Thymus (tissue), 11 donors: ENCODE data around the gene HYAL2. TPM values are rescaled to one million over a fixed set of nuclear protein-coding genes. Genes with fewer than 3 reads are reported as not detected.
A peak's percentile ranks its signal among the peaks of the same experiment; 100 is the strongest.

Experiments
- DNase-seq, 9 donors: peaks; one replicate each; pipeline ENCODE4 v3.0.0-alpha.2; 2013; ENCODE audit warnings: low spot score in 9 of 9, low read depth in 6 of 9, missing footprints in 1 of 9
- H3K27ac ChIP-seq, 2 donors: one replicate each; pipeline ENCODE4 v1.5.1; 2013; ENCODE audit warnings: control low read depth in 1 of 2, low read depth in 1 of 2, low read length in 1 of 2, mild to moderate bottlenecking in 1 of 2, moderate library complexity in 1 of 2
- H3K27me3 ChIP-seq, 2 donors: one replicate each; pipeline ENCODE4 v1.5.1; 2013; ENCODE audit warnings: low read length in 1 of 2; ENCODE audit not compliant: control insufficient read depth in 2 of 2, insufficient read depth in 1 of 2
- H3K36me3 ChIP-seq, 2 donors: one replicate each; pipeline ENCODE4 v1.5.1; 2013; ENCODE audit warnings: low read length in 1 of 2, mild to moderate bottlenecking in 1 of 2, moderate library complexity in 1 of 2; ENCODE audit not compliant: control insufficient read depth in 2 of 2, insufficient read depth in 2 of 2
- H3K4me1 ChIP-seq, 2 donors: one replicate each; pipeline ENCODE4 v1.5.1; 2013; ENCODE audit warnings: low read length in 2 of 2; ENCODE audit not compliant: control insufficient read depth in 2 of 2, insufficient read depth in 2 of 2
- H3K4me3 ChIP-seq, 2 donors: one replicate each; pipeline ENCODE4 v1.5.1; 2013; ENCODE audit warnings: low read length in 2 of 2, control low read depth in 1 of 2, mild to moderate bottlenecking in 1 of 2
- H3K9me3 ChIP-seq, 2 donors: one replicate each; pipeline ENCODE4 v1.5.1; 2013; ENCODE audit warnings: low read length in 1 of 2, mild to moderate bottlenecking in 1 of 2; ENCODE audit not compliant: control insufficient read depth in 2 of 2, insufficient read depth in 1 of 2
- WGBS: extraction: QIAGEN DNeasy Blood & Tissue Kit; methylation state at CpG from one replicate; pipeline ENCODE4 v1.1.7; 2013; 5-methylcytosine and 5-hydroxymethylcytosine counted together
- polyA plus RNA-seq: library from polyadenylated mRNA; stranded (reverse); fragments of 200-250 nt; gene quantifications from one replicate; pipeline ENCODE4 v1.2.3, GENCODE V29; 2013
- total RNA-seq: library from RNA; stranded (reverse); fragments of 120-200 nt; gene quantifications from one replicate; pipeline ENCODE4 v1.2.4, GENCODE V29; 2013
- donor health status: healthy.

Gene HYAL2
- total and polyA plus RNA-seq, 2 donors: 15.2 to 32.7 TPM

DNA sequence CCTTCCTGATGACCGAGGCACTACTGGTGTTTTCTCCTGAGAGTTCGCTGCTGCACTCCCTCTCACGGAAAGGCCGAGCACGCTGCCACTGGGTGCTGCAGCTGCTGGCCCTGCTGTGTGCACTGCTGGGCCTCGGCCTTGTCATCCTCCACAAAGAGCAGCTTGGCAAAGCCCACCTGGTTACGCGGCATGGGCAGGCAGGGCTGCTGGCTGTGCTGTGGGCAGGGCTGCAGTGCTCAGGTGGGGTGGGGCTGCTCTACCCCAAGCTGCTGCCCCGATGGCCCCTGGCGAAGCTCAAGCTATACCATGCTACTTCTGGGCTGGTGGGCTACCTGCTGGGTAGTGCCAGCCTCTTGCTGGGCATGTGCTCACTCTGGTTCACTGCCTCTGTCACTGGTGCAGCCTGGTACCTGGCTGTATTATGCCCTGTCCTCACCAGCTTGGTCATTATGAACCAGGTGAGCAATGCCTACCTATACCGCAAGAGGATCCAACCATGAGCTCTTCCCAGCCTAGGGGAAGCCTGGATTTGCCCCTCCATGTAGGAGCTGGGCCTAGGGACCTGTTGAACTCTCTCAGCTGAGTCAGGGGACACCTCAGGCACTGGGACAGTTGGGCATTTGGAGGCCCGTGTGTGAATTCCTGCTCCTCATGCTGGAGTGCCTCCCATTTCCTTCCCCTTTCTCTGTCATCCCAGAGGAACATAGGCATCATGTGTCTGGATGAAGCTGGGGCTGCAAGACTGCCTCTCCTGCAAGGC, 30.9 kb upstream of the HYAL2 start:
- whole genome bisulfite sequencing: 96% methylated on average over 12 of the region's 12 CpGs
- H3K27ac ChIP-seq: no peak overlapping the region
- H3K27me3 ChIP-seq: no peaks in the 10 kb centered on the region
- H3K4me3 ChIP-seq: no peak overlapping the region
- H3K9me3 ChIP-seq: no peaks in the 10 kb centered on the region
- peaks cover 32 to 52% of the 10 kb centered on the region in 2 donors for H3K4me1 ChIP-seq
- DNase-seq: no peak
- peaks cover 52 to 61% of the 10 kb centered on the region in 2 donors for H3K36me3 ChIP-seq

DNA sequence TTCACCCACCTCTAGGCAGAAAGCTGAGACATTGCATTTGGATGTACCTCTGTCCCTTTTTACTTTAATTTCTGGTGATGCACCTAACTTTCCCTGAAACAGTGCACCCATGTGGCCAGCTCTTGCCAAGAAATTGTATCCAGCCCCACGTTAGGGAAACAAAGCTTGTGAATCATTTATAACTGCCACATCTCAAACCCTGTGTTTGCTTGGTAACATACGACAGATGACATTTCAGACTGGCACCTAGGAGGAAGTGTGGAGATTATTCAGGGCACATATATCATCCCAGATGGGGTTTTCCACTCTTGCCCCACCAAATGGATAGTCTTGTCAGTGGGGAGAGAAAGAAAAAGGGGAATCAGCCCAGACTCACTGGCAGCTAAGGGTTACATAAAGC, 30.2 kb upstream of the HYAL2 start:
- Histone ChIP-seq H3K4me3 (no peak overlapping the region), H3K9me3 (no peaks in the 10 kb centered on the region), H3K36me3 (peaks cover 55 to 67% of the 10 kb centered on the region in 2 donors), H3K27ac (no peak overlapping the region), H3K4me1 (peaks cover 25 to 45% of the 10 kb centered on the region in 2 donors), H3K27me3 (no peaks in the 10 kb centered on the region)
- DNase-seq: no peak
- WGBS: 66% methylated on average over 2 of the region's 2 CpGs

DNA sequence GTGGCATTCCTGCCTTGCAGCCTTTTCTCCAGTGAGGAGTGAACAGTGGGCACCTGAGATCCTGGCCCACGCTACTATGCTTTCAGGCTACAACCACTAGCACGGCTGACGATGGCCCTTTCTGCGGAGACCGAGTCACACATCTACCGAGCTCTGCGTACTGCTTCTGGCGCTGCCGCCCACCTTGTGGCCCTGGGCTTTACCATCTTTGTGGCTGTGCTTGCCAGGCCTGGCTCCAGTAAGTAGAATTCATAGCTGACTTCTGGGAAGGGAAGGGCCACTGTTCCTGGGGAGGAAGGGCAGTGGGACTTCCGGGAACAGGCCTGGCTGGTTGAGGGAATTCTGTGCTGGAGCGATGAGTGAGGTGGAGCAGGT, 28.8 kb upstream of the HYAL2 start:
- Histone ChIP-seq H3K4me1 (peaks cover 14 to 36% of the 10 kb centered on the region in 2 donors), H3K9me3 (no peaks in the 10 kb centered on the region), H3K27ac (no peak overlapping the region), H3K36me3 (peaks cover 48 to 58% of the 10 kb centered on the region in 2 donors), H3K4me3 (peak overlapping the region; percentile 66 to 99), H3K27me3 (no peaks in the 10 kb centered on the region)
- no peak for DNase-seq
- 78% methylated on average over 11 of the region's 11 CpGs for WGBS

- Histone ChIP-seq H3K4me3 (peak within 1 kb of the TSS; percentile 66 to 99), H3K27ac (peak within 1 kb of the TSS; percentile 98 to 99), H3K27me3 (peaks cover 0 to under 1% of the 10 kb centered on the region in 2 donors), H3K4me1 (peaks cover 16 to 36% of the 10 kb centered on the region in 2 donors), H3K36me3 (peaks cover 42 to 53% of the 10 kb centered on the region in 2 donors), H3K9me3 (no peaks in the 10 kb centered on the region)
- DNase-seq: peak; percentile 91 to 99 (median 97)
- WGBS: under 1% methylated on average over 64 of the region's 64 CpGs
These were observed 28.2 kb upstream of the HYAL2 start, which contains the start of the genes CYB561D2 and NPRL2 for GRCh38 chr3:50350527-50351322. CYB561D2 (plus strand) TSS chr3:50350862; CDS start chr3:50351434, 572 bp downstream. NPRL2 (minus strand) TSS chr3:50350775; CDS start chr3:50350652, 123 bp downstream.

DNA sequence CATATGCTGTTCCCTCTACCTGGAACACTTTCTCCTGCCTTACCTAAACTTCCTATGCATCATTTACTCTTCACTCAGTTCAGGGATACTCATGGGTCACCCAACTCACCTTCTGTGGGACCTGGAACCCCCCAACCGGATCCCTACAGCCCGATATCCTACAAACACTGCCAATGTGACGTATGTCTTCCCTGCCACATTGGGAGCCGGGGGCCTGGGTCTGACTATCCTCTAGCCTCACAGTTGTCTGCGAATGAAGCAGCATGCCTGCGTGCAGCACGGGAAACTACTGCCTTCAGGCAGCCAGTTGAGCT, 27.6 kb upstream of the HYAL2 start:
- peak overlapping the region; percentile 72 to 99 for H3K27ac ChIP-seq
- peak overlapping the region; percentile 66 to 99 for H3K4me3 ChIP-seq
- H3K4me1 ChIP-seq: peaks cover 22 to 42% of the 10 kb centered on the region in 2 donors
- WGBS: 21% methylated on average over 7 of the region's 7 CpGs
- DNase-seq: no peak
- H3K9me3 ChIP-seq: no peaks in the 10 kb centered on the region
- H3K27me3 ChIP-seq: peaks cover 0 to 6% of the 10 kb centered on the region in 2 donors
- peaks cover 36 to 48% of the 10 kb centered on the region in 2 donors for H3K36me3 ChIP-seq

- H3K4me3 ChIP-seq: no peak overlapping the region
- H3K27me3 ChIP-seq: peaks cover 0 to 6% of the 10 kb centered on the region in 2 donors
- WGBS: 31% methylated on average over 14 of the region's 14 CpGs
- H3K9me3 ChIP-seq: no peaks in the 10 kb centered on the region
- no peak overlapping the region for H3K27ac ChIP-seq
- H3K4me1 ChIP-seq: peaks cover 22 to 44% of the 10 kb centered on the region in 2 donors
- DNase-seq: peak in 4 of 9 donors; percentile 41 to 72 (median 57)
- H3K36me3 ChIP-seq: peaks cover 14 to 22% of the 10 kb centered on the region in 2 donors
These were observed 24.8 kb upstream of the HYAL2 start for GRCh38 chr3:50347187-50347813.

DNA sequence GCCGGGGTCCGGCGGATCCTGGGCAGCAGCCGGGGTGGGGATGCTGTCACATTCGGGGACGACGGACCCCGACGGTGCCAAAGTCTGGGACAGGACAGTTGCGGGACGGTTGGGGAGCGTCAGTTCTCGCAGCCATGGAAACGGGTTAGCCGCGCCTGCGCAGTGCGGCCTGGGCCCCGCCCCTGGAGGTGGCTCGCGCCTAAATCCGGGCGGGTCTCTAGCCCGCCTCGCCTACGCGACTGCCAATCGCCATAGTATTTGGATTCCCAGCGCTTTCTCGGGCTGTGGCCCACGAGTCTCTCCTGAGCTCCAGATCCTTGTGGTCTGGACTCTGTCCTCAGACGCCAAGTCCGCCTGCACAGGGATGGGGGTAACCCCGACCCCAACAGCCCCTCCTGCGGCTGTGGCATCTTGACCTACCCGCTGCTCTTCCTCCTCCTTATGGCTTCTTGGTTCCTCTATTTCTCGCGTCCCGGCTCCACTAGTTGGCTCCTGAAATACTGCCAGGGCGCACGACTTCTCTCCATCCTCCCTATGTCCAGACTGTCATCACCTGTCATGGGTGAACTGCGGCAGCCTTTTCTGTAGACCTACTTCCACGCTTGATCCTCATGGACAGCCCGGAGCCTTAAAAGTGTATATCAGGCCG, 23.2 kb upstream of the HYAL2 start, which contains the start of gene ZMYND10:
Gene ZMYND10, minus strand, starts transcription at position 147 of the 649 bp plus-strand sequence. CDS start 153 bp downstream, outside the sequence.
- 10% methylated on average over 45 of the region's 45 CpGs for WGBS
- peak in 3 of 9 donors; percentile 53 to 76 (median 69) for DNase-seq
- Histone ChIP-seq H3K27ac (no peak within 1 kb of the TSS), H3K4me3 (peak within 1 kb of the TSS; percentile 9 to 24), H3K27me3 (peaks cover 0 to 12% of the 10 kb centered on the region in 2 donors), H3K36me3 (peaks cover 14 to 16% of the 10 kb centered on the region in 2 donors), H3K4me1 (peaks cover 17 to 45% of the 10 kb centered on the region in 2 donors), H3K9me3 (peaks cover 0 to 4% of the 10 kb centered on the region in 2 donors)

DNA sequence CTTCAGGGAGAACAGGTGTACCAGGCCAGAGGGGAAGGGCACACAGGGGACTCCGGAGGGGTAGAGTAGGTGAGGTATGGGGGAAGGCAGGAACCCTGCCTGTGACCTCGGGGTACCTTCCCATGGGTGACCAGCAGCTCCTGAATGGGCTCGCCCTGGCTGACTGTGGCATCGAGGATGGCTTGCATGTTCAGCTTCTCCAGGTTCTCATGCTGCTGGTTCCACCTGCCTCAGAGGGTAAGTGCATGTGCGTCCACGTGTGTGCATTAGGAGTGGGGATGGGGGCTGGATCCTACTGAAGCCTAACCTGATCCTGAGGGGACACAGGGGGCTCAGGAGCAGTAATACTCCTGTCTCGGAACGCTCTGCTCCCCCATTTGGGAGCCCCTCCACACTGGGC, 22.5 kb upstream of the HYAL2 start:
- no peak for DNase-seq
- Histone ChIP-seq H3K4me1 (peaks cover 19 to 45% of the 10 kb centered on the region in 2 donors), H3K9me3 (peaks cover 0 to 4% of the 10 kb centered on the region in 2 donors), H3K27me3 (peaks cover 0 to 19% of the 10 kb centered on the region in 2 donors), H3K36me3 (peaks cover 14 to 16% of the 10 kb centered on the region in 2 donors), H3K4me3 (peak overlapping the region in 1 of 2 donors; percentile 9), H3K27ac (no peak overlapping the region)
- WGBS: 92% methylated on average over 8 of the region's 8 CpGs
